ENCODE results near the gene UAP1L1. TPM values are rescaled to one million over a fixed set of nuclear protein-coding genes. Genes with fewer than 3 reads are reported as not detected.

Gene UAP1L1
- total RNA-seq, 1 experiment from 2014 or later = 6.6 TPM

Other genes starting within 250 kb of the UAP1L1 start
- 0.06 and 0.21 TPM in 2 replicates for gene AJM1, start 235.0 kb upstream of the UAP1L1 start, total RNA-seq (2014; rRNA removed; shearing (Covaris generic))
- 100 and 119 TPM in 2 replicates for gene PHPT1, start 228.1 kb upstream of the UAP1L1 start, total RNA-seq (2014; rRNA removed; shearing (Covaris generic))
- gene MAMDC4, start 225.2 kb upstream of the UAP1L1 start, total RNA-seq (2014; rRNA removed; shearing (Covaris generic)) = 0.12 and 0.15 TPM in 2 replicates
- 458 and 510 TPM in 2 replicates for gene EDF1, start 211.2 kb upstream of the UAP1L1 start, total RNA-seq (2014; rRNA removed; shearing (Covaris generic))
- gene TRAF2, start 191.0 kb upstream of the UAP1L1 start, total RNA-seq (2014; rRNA removed; shearing (Covaris generic)) = 8.1 and 11.3 TPM in 2 replicates
- 56.2 and 83.0 TPM in 2 replicates for gene FBXW5, start 132.8 kb upstream of the UAP1L1 start, total RNA-seq (2014; rRNA removed; shearing (Covaris generic))
- gene C8G, start 132.3 kb upstream of the UAP1L1 start, total RNA-seq (2014; rRNA removed; shearing (Covaris generic)) = not detected in 2 replicates
- gene LCN12, start 125.2 kb upstream of the UAP1L1 start, total RNA-seq (2014; rRNA removed; shearing (Covaris generic)) = not detected in 2 replicates
- not detected in 2 replicates for gene PTGDS, start 100.0 kb upstream of the UAP1L1 start, total RNA-seq (2014; rRNA removed; shearing (Covaris generic))
- not detected in 2 replicates for gene LCNL1, start 94.5 kb upstream of the UAP1L1 start, total RNA-seq (2014; rRNA removed; shearing (Covaris generic))
- 32.0 and 41.3 TPM in 2 replicates for gene PAXX, start 85.1 kb upstream of the UAP1L1 start, total RNA-seq (2014; rRNA removed; shearing (Covaris generic))
- gene CLIC3, start 80.9 kb upstream of the UAP1L1 start, total RNA-seq (2014; rRNA removed; shearing (Covaris generic)) = 0.64 TPM in 1 of 2 replicates, not detected in the other
- gene ABCA2, start 49.3 kb upstream of the UAP1L1 start, total RNA-seq (2014; rRNA removed; shearing (Covaris generic)) = 4.9 and 22.4 TPM in 2 replicates
- gene FUT7, start 45.4 kb upstream of the UAP1L1 start, total RNA-seq (2014; rRNA removed; shearing (Covaris generic)) = not detected in 2 replicates
- 1.2 and 4.1 TPM in 2 replicates for gene NPDC1, start 31.3 kb upstream of the UAP1L1 start, total RNA-seq (2014; rRNA removed; shearing (Covaris generic))
- gene ENTPD2, start 23.5 kb upstream of the UAP1L1 start, total RNA-seq (2014; rRNA removed; shearing (Covaris generic)) = not detected in 2 replicates
- gene SAPCD2, start 7.0 kb upstream of the UAP1L1 start, total RNA-seq (2014; rRNA removed; shearing (Covaris generic)) = 5.9 and 12.4 TPM in 2 replicates
- gene MAN1B1, start 9.5 kb downstream of the UAP1L1 start, total RNA-seq (2014; rRNA removed; shearing (Covaris generic)) = 38.6 and 62.6 TPM in 2 replicates
- 34.8 and 52.2 TPM in 2 replicates for gene DPP7, start 37.2 kb downstream of the UAP1L1 start, total RNA-seq (2014; rRNA removed; shearing (Covaris generic))
- gene GRIN1, start 61.6 kb downstream of the UAP1L1 start, total RNA-seq (2014; rRNA removed; shearing (Covaris generic)) = not detected in 2 replicates
- 0.10 and 0.12 TPM in 2 replicates for gene LRRC26, start 92.5 kb downstream of the UAP1L1 start, total RNA-seq (2014; rRNA removed; shearing (Covaris generic))
- gene TMEM210, start 94.5 kb downstream of the UAP1L1 start, total RNA-seq (2014; rRNA removed; shearing (Covaris generic)) = not detected in 2 replicates
- 8.2 and 13.4 TPM in 2 replicates for gene ANAPC2, start 111.0 kb downstream of the UAP1L1 start, total RNA-seq (2014; rRNA removed; shearing (Covaris generic))
- gene SSNA1, start 111.2 kb downstream of the UAP1L1 start, total RNA-seq (2014; rRNA removed; shearing (Covaris generic)) = 71.6 and 91.9 TPM in 2 replicates
- 1.2 and 3.4 TPM in 2 replicates for gene TPRN, start 123.2 kb downstream of the UAP1L1 start, total RNA-seq (2014; rRNA removed; shearing (Covaris generic))
- 63.4 and 69.8 TPM in 2 replicates for gene TMEM203, start 128.1 kb downstream of the UAP1L1 start, total RNA-seq (2014; rRNA removed; shearing (Covaris generic))
- 4.0 and 4.9 TPM in 2 replicates for gene NDOR1, start 128.2 kb downstream of the UAP1L1 start, total RNA-seq (2014; rRNA removed; shearing (Covaris generic))
- gene RNF208, start 144.7 kb downstream of the UAP1L1 start, total RNA-seq (2014; rRNA removed; shearing (Covaris generic)) = 0.31 TPM in 1 of 2 replicates, not detected in the other
- gene CYSRT1, start 147.7 kb downstream of the UAP1L1 start, total RNA-seq (2014; rRNA removed; shearing (Covaris generic)) = 0.14 and 0.37 TPM in 2 replicates
- gene RNF224, start 150.0 kb downstream of the UAP1L1 start, total RNA-seq (2014; rRNA removed; shearing (Covaris generic)) = not detected in 2 replicates
- gene SLC34A3, start 153.4 kb downstream of the UAP1L1 start, total RNA-seq (2014; rRNA removed; shearing (Covaris generic)) = not detected in 2 replicates
- gene TUBB4B, start 163.8 kb downstream of the UAP1L1 start, total RNA-seq (2014; rRNA removed; shearing (Covaris generic)) = 164 and 180 TPM in 2 replicates
- not detected in 2 replicates for gene STPG3, start 173.8 kb downstream of the UAP1L1 start, total RNA-seq (2014; rRNA removed; shearing (Covaris generic))
- 29.5 and 33.0 TPM in 2 replicates for gene NELFB, start 177.8 kb downstream of the UAP1L1 start, total RNA-seq (2014; rRNA removed; shearing (Covaris generic))
- gene TOR4A, start 200.2 kb downstream of the UAP1L1 start, total RNA-seq (2014; rRNA removed; shearing (Covaris generic)) = 0.37 and 1.3 TPM in 2 replicates
- 0.37 TPM in 1 of 2 replicates, not detected in the other for gene NRARP, start 224.8 kb downstream of the UAP1L1 start, total RNA-seq (2014; rRNA removed; shearing (Covaris generic))